Loucy (cell line): ENCODE measurements around the gene NRG3.

Experiments used
- H2AFZ ChIP-seq: fragments of 200-600 bp; sonication (generic); 2 replicates; pipeline ENCODE4 v1.6.0; 2016; ENCODE audit warnings: antibody characterized with exemption, mild to moderate bottlenecking, low read length, moderate library complexity
- H3F3A ChIP-seq: fragments of 200-600 bp; 2 replicates; pipeline ENCODE4 v1.6.0; 2016; ENCODE audit warnings: antibody characterized with exemption, low read depth, mild to moderate bottlenecking
- H3K27me3 ChIP-seq: fragments of 200-600 bp; sonication (generic); 2 replicates; pipeline ENCODE4 v1.6.1; 2014; ENCODE audit warnings: low read length, mild to moderate bottlenecking; ENCODE audit not compliant: insufficient read depth, poor library complexity, severe bottlenecking
- H3K36me3 ChIP-seq: fragments of 200-600 bp; sonication (generic); 2 replicates; pipeline ENCODE4 v1.6.1; 2016; ENCODE audit warnings: low read length; ENCODE audit not compliant: insufficient read depth
- H3K4me1 ChIP-seq: fragments of 200-600 bp; sonication (generic); 2 replicates; pipeline ENCODE4 v1.5.1; 2014; ENCODE audit warnings: low read length, mild to moderate bottlenecking; ENCODE audit not compliant: insufficient read depth, poor library complexity, severe bottlenecking
- H3K4me2 ChIP-seq: fragments of 200-600 bp; sonication (generic); 2 replicates; pipeline ENCODE4 v1.6.0; 2014; ENCODE audit warnings: antibody characterized with exemption, low read length, low read depth, mild to moderate bottlenecking; ENCODE audit not compliant: poor library complexity, severe bottlenecking
- H3K4me3 ChIP-seq: fragments of 200-600 bp; sonication (generic); 2 replicates; pipeline ENCODE4 v1.5.1; 2014; ENCODE audit warnings: low read length, mild to moderate bottlenecking, mixed read lengths; ENCODE audit not compliant: poor library complexity, severe bottlenecking
- H3K79me2 ChIP-seq: fragments of 200-600 bp; sonication (generic); 2 replicates; pipeline ENCODE4 v1.6.1; 2014; ENCODE audit warnings: low read length; ENCODE audit not compliant: insufficient read depth
- H3K9ac ChIP-seq: fragments of 200-600 bp; sonication (generic); 2 replicates; pipeline ENCODE4 v1.6.0; 2014; ENCODE audit warnings: mild to moderate bottlenecking, low read depth, low read length, moderate library complexity; ENCODE audit not compliant: poor library complexity, severe bottlenecking
- H3K9me2 ChIP-seq: fragments of 200-600 bp; sonication (generic); replicated peaks from 2 replicates; pipeline ENCODE4 v1.6.1; 2016; ENCODE audit warnings: low read depth, low read length, mixed read lengths
- H3K9me3 ChIP-seq: fragments of 200-600 bp; sonication (generic); 2 replicates; pipeline ENCODE4 v1.6.1; 2014; ENCODE audit warnings: mild to moderate bottlenecking, antibody characterized with exemption, low read length, low read depth; ENCODE audit not compliant: insufficient read depth
- H4K20me1 ChIP-seq: fragments of 200-600 bp; sonication (generic); 2 replicates; pipeline ENCODE4 v1.6.0; 2014; ENCODE audit warnings: antibody characterized with exemption, low read length, mild to moderate bottlenecking; ENCODE audit not compliant: insufficient read depth, poor library complexity, severe bottlenecking
- EZH2phosphoT487 ChIP-seq: fragments of 200-600 bp; IDR thresholded peaks from 2 replicates; pipeline ENCODE4 v1.6.1; 2018; ENCODE audit warnings: antibody characterized with exemption, mild to moderate bottlenecking, moderate library complexity, borderline replicate concordance
- TF ChIP-seq, protein P1 (sequence below): fragments of 200-600 bp; sonication (generic); conservative IDR thresholded peaks from 2 replicates; pipeline ENCODE4 v1.5.1; 2014; ENCODE audit warnings: mild to moderate bottlenecking, antibody characterized with exemption, low read length

NRG3 gene

DNA sequence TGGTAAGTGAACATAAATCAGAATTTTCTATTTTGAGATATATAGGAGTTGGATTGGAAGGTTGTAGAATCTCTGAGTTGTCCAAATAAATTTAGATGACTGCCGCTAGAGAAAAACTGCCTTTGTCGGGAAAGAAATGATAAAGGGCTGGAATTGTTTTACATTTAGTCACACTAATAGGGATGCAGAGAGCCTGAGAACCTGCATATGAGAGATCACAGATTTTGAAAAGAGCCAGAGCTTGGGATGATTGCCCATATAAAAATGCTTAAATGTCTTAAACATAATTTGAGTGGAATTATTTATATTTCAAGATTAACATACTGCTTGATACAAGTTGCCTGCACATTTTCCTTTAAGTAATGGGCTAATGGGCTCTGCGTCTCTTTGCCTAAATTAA, 660.5 kb downstream of the NRG3 start:
- H3K4me2 ChIP-seq: no peak overlapping the region
- H3K9me3 ChIP-seq: no peaks in the 10 kb centered on the region
- no peak for TF ChIP-seq EZH2phosphoT487
- TF ChIP-seq, protein P1, sequence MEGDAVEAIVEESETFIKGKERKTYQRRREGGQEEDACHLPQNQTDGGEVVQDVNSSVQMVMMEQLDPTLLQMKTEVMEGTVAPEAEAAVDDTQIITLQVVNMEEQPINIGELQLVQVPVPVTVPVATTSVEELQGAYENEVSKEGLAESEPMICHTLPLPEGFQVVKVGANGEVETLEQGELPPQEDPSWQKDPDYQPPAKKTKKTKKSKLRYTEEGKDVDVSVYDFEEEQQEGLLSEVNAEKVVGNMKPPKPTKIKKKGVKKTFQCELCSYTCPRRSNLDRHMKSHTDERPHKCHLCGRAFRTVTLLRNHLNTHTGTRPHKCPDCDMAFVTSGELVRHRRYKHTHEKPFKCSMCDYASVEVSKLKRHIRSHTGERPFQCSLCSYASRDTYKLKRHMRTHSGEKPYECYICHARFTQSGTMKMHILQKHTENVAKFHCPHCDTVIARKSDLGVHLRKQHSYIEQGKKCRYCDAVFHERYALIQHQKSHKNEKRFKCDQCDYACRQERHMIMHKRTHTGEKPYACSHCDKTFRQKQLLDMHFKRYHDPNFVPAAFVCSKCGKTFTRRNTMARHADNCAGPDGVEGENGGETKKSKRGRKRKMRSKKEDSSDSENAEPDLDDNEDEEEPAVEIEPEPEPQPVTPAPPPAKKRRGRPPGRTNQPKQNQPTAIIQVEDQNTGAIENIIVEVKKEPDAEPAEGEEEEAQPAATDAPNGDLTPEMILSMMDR: no peak
- H3K27me3 ChIP-seq: no peaks in the 10 kb centered on the region
- no peak overlapping the region for H2AFZ ChIP-seq
- H3K79me2 ChIP-seq: no peaks in the 10 kb centered on the region
- H3K36me3 ChIP-seq: no peaks in the 10 kb centered on the region
- H3K4me1 ChIP-seq: no peaks in the 10 kb centered on the region
- no peaks in the 10 kb centered on the region for H3K9me2 ChIP-seq
- no peak overlapping the region for H3K9ac ChIP-seq
- no peaks in the 10 kb centered on the region for H4K20me1 ChIP-seq
- H3K4me3 ChIP-seq: no peak overlapping the region
- H3F3A ChIP-seq: no peaks in the 10 kb centered on the region

DNA sequence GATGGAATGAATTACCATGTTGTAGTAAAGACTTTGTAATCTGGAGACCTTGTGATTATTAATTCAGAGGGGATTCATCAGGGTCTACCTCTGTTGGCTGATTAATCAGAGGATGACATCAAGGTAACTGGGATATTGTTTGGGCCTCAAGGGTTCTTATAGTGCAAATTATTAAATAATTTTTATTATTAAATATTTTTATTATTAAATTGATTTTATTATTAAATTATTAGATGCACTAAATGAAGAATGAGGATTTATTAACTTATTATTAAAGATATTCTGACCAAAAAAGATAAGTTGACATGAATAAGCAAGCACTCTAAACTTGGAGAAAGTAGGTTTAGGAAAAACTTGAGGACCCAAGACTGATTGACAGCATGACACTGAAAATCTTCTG, 661.7 kb downstream of the NRG3 start:
- Histone ChIP-seq H2AFZ (no peak overlapping the region), H3K79me2 (no peaks in the 10 kb centered on the region), H4K20me1 (no peaks in the 10 kb centered on the region), H3K27me3 (no peaks in the 10 kb centered on the region), H3K4me1 (no peaks in the 10 kb centered on the region), H3K4me2 (no peak overlapping the region), H3K9ac (no peak overlapping the region), H3K9me3 (no peaks in the 10 kb centered on the region), H3F3A (no peaks in the 10 kb centered on the region), H3K9me2 (no peaks in the 10 kb centered on the region), H3K4me3 (no peak overlapping the region), H3K36me3 (no peaks in the 10 kb centered on the region)
- TF ChIP-seq EZH2phosphoT487: no peak
- TF ChIP-seq, protein P1: no peak

DNA sequence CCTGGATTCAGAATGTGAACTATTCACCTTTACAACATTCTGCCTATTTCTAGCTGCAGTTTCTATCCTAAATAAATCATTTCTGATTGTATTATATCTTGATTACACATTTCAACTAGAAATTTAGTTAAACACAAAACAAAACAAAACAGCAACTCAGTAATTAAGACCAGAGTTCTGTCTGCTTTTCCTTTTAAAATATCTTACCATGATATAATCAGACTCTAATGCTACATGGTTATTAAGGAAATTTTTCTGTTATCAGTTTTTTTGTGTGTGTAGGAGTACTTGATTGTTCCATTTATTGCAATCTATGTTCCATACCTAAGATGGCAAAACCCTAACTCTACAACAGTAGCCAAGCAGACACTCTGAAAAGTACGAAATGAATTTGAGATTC, 663.3 kb downstream of the NRG3 start:
- Histone ChIP-seq H3K4me1 (no peaks in the 10 kb centered on the region), H3K36me3 (no peaks in the 10 kb centered on the region), H3K79me2 (no peaks in the 10 kb centered on the region), H4K20me1 (no peaks in the 10 kb centered on the region), H3K9ac (no peak overlapping the region), H3K27me3 (no peaks in the 10 kb centered on the region), H2AFZ (no peak overlapping the region), H3K9me3 (no peaks in the 10 kb centered on the region), H3K9me2 (no peaks in the 10 kb centered on the region), H3F3A (no peaks in the 10 kb centered on the region), H3K4me3 (no peak overlapping the region), H3K4me2 (no peak overlapping the region)
- no peak for TF ChIP-seq EZH2phosphoT487
- TF ChIP-seq, protein P1: no peak
